PC-3 (cell line): Measurements from ENCODE around the gene PEX1. TPM values are rescaled to one million over a fixed set of nuclear protein-coding genes. Genes with fewer than 3 reads are reported as not detected.

ENCODE experiments used
- ATAC-seq: fragments of 200-7000 bp; cut with Tn5 transposase; 2 replicates; pipeline ENCODE4 v1.9.1; 2020; ENCODE audit warnings: mild to moderate bottlenecking, moderate library complexity
- BruUV-seq: library from RNA; stranded (reverse); fragments of 400-500 nt; replicated peaks from 2 replicates; lab custom pipeline; 2021; lab: Mats Ljungman, UMichigan
- CTCF ChIA-PET: fragments of 300-600 bp; sonication (Branson Sonifier 250); formaldehyde crosslinking; loops from one replicate; lab custom pipeline; 2022; ENCODE audit warnings: antibody characterized with exemption; lab: Charles Lee
- POLR2A ChIA-PET: fragments of 300-600 bp; sonication (Branson Sonifier 250); formaldehyde crosslinking; loops from one replicate; lab custom pipeline; 2022; ENCODE audit warnings: antibody characterized with exemption; ENCODE audit not compliant: unreplicated experiment; lab: Charles Lee
- DNase-seq: peaks from one replicate; pipeline ENCODE4 v3.0.0-alpha.2; 2015
- H2AFZ ChIP-seq: fragments of 300-600 bp; sonication (generic); 2 replicates; pipeline ENCODE4 v1.6.0; 2016; ENCODE audit warnings: antibody characterized with exemption, low read length
- H3F3A ChIP-seq: fragments of 300-600 bp; sonication (generic); one replicate; pipeline ENCODE4 v1.6.0; 2017; ENCODE audit warnings: antibody characterized with exemption, low read length, control low read depth, mild to moderate bottlenecking; ENCODE audit not compliant: unreplicated experiment
- H3K27ac ChIP-seq: fragments of 300-600 bp; sonication (generic); 2 replicates; pipeline ENCODE4 v1.5.1; 2016; ENCODE audit warnings: mild to moderate bottlenecking, low read length
- H3K27me3 ChIP-seq: fragments of 300-600 bp; sonication (generic); 2 replicates; pipeline ENCODE4 v1.6.1; 2016; ENCODE audit warnings: low read length, mixed read lengths
- H3K36me3 ChIP-seq: fragments of 300-600 bp; sonication (generic); 2 replicates; pipeline ENCODE4 v1.6.1; 2016; ENCODE audit warnings: low read depth, mixed run types, low read length, mixed read lengths
- H3K4me1 ChIP-seq: fragments of 300-600 bp; sonication (generic); 2 replicates; pipeline ENCODE4 v1.5.1; 2016; ENCODE audit warnings: low read length; ENCODE audit not compliant: insufficient read depth
- H3K4me2 ChIP-seq: fragments of 300-600 bp; sonication (generic); 2 replicates; pipeline ENCODE4 v1.6.0; 2016; ENCODE audit warnings: low read length
- H3K4me3 ChIP-seq: fragments of 300-600 bp; sonication (generic); 2 replicates; pipeline ENCODE4 v1.5.1; 2016; ENCODE audit warnings: mild to moderate bottlenecking, low read length, mixed read lengths
- H3K79me2 ChIP-seq: fragments of 300-600 bp; sonication (generic); 2 replicates; pipeline ENCODE4 v1.6.1; 2017; ENCODE audit warnings: low read length, mixed read lengths
- H3K9ac ChIP-seq: fragments of 300-600 bp; sonication (generic); 2 replicates; pipeline ENCODE4 v1.6.0; 2016; ENCODE audit warnings: mild to moderate bottlenecking, low read length
- H3K9me2 ChIP-seq: fragments of 300-600 bp; sonication (generic); replicated peaks from 2 replicates; pipeline ENCODE4 v1.6.1; 2016; ENCODE audit warnings: mixed run types, low read length, mixed read lengths
- H3K9me3 ChIP-seq: fragments of 300-600 bp; sonication (generic); 2 replicates; pipeline ENCODE4 v1.6.1; 2016; ENCODE audit warnings: low read length, mixed read lengths
- H4K20me1 ChIP-seq: fragments of 300-600 bp; sonication (generic); 2 replicates; pipeline ENCODE4 v1.6.1; 2016; ENCODE audit warnings: low read length, mixed read lengths
- CTCF ChIP-seq: fragments of 300-600 bp; sonication (generic); conservative IDR thresholded peaks from 2 replicates; pipeline ENCODE4 v1.5.1; 2017; ENCODE audit warnings: antibody characterized with exemption, low read depth, mild to moderate bottlenecking, low read length
- EZH2 ChIP-seq: fragments of 300-600 bp; sonication (generic); IDR thresholded peaks from one replicate; pipeline ENCODE4 v1.6.1; 2017; ENCODE audit warnings: antibody characterized with exemption, mild to moderate bottlenecking, low read length; ENCODE audit not compliant: unreplicated experiment
- EZH2phosphoT487 ChIP-seq: fragments of 300-600 bp; sonication (generic); IDR thresholded peaks from 2 replicates; pipeline ENCODE4 v1.6.1; 2018; ENCODE audit warnings: mild to moderate bottlenecking, antibody characterized with exemption, low read length, borderline replicate concordance
- intact Hi-C: fragments of 100-400 bp; cut with micrococcal nuclease; formaldehyde crosslinking; loops from 2 replicates; pipeline ENCODE4 v1.9.0; 2023
- total RNA-seq: library from RNA; depleted of rRNA; stranded (reverse); fragments of >200 nt; gene quantifications from 2 replicates; pipeline ENCODE4 v1.2.3, GENCODE V29; 2014

PEX1 gene
- total RNA-seq, 1 experiment from 2014 or later = 8.5 TPM

GRCh38 chr7:92496876-92497275 is 31.4 kb downstream of the PEX1 start:
- Histone ChIP-seq H3F3A (no peaks in the 10 kb centered on the region), H4K20me1 (no peaks in the 10 kb centered on the region), H2AFZ (no peak overlapping the region), H3K4me3 (no peak overlapping the region), H3K9ac (no peak overlapping the region), H3K4me1 (no peaks in the 10 kb centered on the region), H3K9me3 (no peaks in the 10 kb centered on the region), H3K36me3 (peaks cover 10% of the 10 kb centered on the region; the same call in 1 of the 2 replicates), H3K9me2 (no peaks in the 10 kb centered on the region), H3K27me3 (no peaks in the 10 kb centered on the region), H3K27ac (no peak overlapping the region), H3K4me2 (no peak overlapping the region), H3K79me2 (no peaks in the 10 kb centered on the region)
- DNase-seq (no peak), ATAC-seq (no peak)
- TF ChIP-seq EZH2phosphoT487 (no peak), CTCF (no peak), EZH2 (no peak)
- POLR2A ChIA-PET = no interaction called here
- CTCF ChIA-PET = no interaction called here
- intact Hi-C loops = no loop called here
- BruUV-seq = no TSS peak

- H2AFZ ChIP-seq = no peak overlapping the region
- no peak overlapping the region for H3K27ac ChIP-seq
- ChIA-PET CTCF (no interaction called here), POLR2A (no interaction called here)
- DNase-seq (no peak), ATAC-seq (no peak)
- H3K9me2 ChIP-seq = no peaks in the 10 kb centered on the region
- H3K36me3 ChIP-seq = peaks cover 21% of the 10 kb centered on the region; the same call in 1 of the 2 replicates
- no peaks in the 10 kb centered on the region for H3K9me3 ChIP-seq
- no peaks in the 10 kb centered on the region for H3K27me3 ChIP-seq
- no peaks in the 10 kb centered on the region for H3F3A ChIP-seq
- TF ChIP-seq EZH2 (no peak), CTCF (no peak), EZH2phosphoT487 (no peak)
- intact Hi-C loops = no loop called here
- no peaks in the 10 kb centered on the region for H4K20me1 ChIP-seq
- BruUV-seq = no TSS peak
- H3K4me3 ChIP-seq = no peak overlapping the region
- H3K79me2 ChIP-seq = no peaks in the 10 kb centered on the region
- H3K9ac ChIP-seq = no peak overlapping the region
- no peak overlapping the region for H3K4me2 ChIP-seq
- H3K4me1 ChIP-seq = peaks cover 5% of the 10 kb centered on the region
Measured at GRCh38 chr7:92489634-92490033, 38.7 kb downstream of the PEX1 start.

- H3K9ac ChIP-seq = no peak overlapping the region
- H3K9me2 ChIP-seq = no peaks in the 10 kb centered on the region
- no peak overlapping the region for H2AFZ ChIP-seq
- ATAC-seq = no peak
- BruUV-seq = no TSS peak
- no peaks in the 10 kb centered on the region for H4K20me1 ChIP-seq
- H3F3A ChIP-seq = no peaks in the 10 kb centered on the region
- no peak overlapping the region for H3K4me3 ChIP-seq
- CTCF ChIA-PET = no interaction called here
- no peak for DNase-seq
- no peaks in the 10 kb centered on the region for H3K79me2 ChIP-seq
- peaks cover 5% of the 10 kb centered on the region for H3K4me1 ChIP-seq
- TF ChIP-seq EZH2phosphoT487 = no peak
- no peak for TF ChIP-seq EZH2
- no peak for TF ChIP-seq CTCF
- POLR2A ChIA-PET = no interaction called here
- H3K27ac ChIP-seq = no peak overlapping the region
- H3K9me3 ChIP-seq = no peaks in the 10 kb centered on the region
- intact Hi-C loops = no loop called here
- H3K36me3 ChIP-seq = peaks cover 15% of the 10 kb centered on the region; the same call in 1 of the 2 replicates
- H3K4me2 ChIP-seq = no peak overlapping the region
- H3K27me3 ChIP-seq = no peaks in the 10 kb centered on the region
Measured at GRCh38 chr7:92487804-92488203, 40.5 kb downstream of the PEX1 start.
